ENCODE measurements around the gene BEX5.

- TF ChIP-seq, protein P1, sequence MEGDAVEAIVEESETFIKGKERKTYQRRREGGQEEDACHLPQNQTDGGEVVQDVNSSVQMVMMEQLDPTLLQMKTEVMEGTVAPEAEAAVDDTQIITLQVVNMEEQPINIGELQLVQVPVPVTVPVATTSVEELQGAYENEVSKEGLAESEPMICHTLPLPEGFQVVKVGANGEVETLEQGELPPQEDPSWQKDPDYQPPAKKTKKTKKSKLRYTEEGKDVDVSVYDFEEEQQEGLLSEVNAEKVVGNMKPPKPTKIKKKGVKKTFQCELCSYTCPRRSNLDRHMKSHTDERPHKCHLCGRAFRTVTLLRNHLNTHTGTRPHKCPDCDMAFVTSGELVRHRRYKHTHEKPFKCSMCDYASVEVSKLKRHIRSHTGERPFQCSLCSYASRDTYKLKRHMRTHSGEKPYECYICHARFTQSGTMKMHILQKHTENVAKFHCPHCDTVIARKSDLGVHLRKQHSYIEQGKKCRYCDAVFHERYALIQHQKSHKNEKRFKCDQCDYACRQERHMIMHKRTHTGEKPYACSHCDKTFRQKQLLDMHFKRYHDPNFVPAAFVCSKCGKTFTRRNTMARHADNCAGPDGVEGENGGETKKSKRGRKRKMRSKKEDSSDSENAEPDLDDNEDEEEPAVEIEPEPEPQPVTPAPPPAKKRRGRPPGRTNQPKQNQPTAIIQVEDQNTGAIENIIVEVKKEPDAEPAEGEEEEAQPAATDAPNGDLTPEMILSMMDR (optimal IDR thresholded peaks at IDR 0.05 in 1 of 3, IDR thresholded peaks at IDR 0.05 in 1 of 3, conservative IDR thresholded peaks at IDR 0.05 in 1 of 3; ENCODE audit: extremely low read depth in 1 of 3, insufficient read depth in 2 of 3, low read length in 3 of 3): no peak
- TF ChIP-seq EZH2 (IDR thresholded peaks at IDR 0.05; ENCODE audit: low read length): no peak
Observed at GRCh38 chrX:102113367-102113766, 42.4 kb downstream of the BEX5 start.
